GM18526 (cell line): ENCODE data around the gene PDE11A.

ENCODE experiments used
- POLR2A ChIP-seq: IDR thresholded peaks from 3 replicates; pipeline ENCODE4 v1.6.1; 2011; ENCODE audit not compliant: insufficient read length; ENCODE audit errors: extremely low read depth

Gene PDE11A

DNA sequence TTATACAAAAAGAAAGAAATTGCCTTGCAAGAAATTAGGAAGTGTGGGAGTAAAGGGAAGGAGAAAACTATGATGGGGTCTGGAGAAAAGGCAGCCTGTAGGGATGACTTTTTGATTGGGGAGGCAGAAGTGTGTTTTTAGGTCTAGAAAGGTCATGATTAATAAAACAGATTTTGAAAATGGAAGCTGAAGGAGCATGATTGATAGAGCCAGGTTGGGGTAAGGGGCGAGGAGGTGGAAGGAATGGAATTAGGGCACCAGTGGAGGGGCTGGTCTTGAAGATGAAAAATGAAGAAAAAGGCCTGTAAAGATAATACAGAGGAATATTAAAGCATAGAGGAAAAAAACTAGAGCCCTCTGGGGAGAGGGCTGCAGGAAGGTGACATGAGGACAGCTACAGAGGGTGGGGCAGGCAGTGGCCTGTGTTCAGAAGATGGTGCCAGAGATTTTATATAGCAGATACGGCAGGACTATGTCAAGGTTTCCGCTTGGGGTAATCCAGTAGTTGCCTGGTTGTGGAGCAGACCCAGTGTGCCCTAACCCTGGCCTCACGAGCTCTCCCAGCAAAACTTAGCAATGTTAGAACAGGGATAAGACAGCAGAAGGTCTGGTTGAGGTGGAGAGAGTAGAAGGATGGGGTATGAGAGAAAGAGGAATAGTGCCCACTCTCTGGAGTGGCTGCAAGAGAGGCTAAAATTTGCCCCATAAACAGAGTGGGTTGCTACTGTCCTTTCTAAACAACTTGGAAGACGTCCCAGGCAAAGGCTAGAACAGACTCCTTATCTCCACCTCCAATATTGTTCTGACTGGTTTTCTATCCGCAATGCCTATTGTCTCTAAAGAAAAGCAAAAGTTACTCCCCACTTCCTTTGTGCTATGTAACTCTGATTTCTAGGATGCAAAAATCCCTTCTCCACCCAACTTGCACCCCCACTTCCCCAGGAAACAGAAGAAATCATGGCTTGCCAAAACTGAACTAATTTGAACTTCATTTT, 392.7 kb downstream of the PDE11A start:
- no peak for TF ChIP-seq POLR2A

- no peak for TF ChIP-seq POLR2A
These were observed 393.6 kb downstream of the PDE11A start for GRCh38 chr2:177678939-177679338.

DNA sequence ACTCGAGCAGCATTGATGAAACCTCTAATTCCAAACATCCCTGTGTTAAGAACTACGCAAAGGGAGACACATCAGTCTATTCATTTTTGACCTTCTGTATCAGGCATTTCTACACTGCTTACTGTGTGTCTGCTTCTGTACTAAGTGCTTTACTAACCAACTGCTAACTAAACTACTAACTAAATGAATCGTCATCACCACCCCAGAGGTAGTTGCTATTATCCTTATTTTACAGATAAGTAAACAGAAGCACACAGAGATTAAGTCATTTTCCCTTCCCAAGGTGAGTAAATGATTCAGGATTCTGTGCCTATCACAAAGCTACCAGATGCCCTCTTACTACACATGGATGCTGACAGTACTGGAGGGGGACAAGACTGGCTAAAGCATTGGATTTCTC, 395.9 kb downstream of the PDE11A start:
- TF ChIP-seq POLR2A: no peak

DNA sequence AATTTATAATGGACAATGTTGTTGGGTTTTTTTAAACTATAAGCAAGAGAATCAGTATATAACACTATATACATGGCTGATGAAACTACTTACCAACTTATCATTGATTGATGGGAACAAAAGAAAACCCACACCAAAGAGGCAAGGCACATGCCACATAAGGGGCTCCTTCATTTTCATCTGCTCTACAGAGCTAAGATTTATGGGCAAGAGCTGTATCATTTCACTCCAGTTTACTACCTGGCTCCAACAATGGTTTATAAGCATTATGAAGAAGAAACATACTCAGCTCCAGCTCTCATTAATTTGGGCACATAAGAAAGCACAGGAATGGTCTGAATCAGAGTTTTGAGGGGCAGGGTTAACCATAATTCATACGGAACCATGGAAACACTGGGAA, 396.8 kb downstream of the PDE11A start:
- no peak for TF ChIP-seq POLR2A

DNA sequence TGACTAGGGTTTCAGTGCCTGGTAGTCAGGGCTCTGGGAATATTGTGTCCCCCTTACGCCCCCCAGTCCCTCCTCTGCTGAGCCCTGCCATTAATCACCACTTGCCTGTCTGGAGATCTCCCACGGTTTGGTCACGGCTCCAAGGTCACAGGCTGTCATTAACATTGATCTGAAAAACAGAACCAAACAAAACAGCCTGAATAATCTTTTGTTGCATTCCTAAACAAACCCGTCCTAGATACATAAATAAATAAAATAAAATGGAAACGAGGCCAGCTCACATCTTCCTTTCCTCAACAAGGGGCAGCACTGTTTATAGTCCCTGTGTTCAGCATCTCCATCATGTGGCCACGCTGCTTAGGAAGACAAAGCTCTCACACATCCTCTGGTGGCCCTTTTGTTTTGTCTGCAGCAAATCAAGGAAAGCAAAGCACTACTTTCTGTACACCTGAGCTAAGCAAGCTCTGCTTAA, 397.2 kb downstream of the PDE11A start:
- no peak for TF ChIP-seq POLR2A

DNA sequence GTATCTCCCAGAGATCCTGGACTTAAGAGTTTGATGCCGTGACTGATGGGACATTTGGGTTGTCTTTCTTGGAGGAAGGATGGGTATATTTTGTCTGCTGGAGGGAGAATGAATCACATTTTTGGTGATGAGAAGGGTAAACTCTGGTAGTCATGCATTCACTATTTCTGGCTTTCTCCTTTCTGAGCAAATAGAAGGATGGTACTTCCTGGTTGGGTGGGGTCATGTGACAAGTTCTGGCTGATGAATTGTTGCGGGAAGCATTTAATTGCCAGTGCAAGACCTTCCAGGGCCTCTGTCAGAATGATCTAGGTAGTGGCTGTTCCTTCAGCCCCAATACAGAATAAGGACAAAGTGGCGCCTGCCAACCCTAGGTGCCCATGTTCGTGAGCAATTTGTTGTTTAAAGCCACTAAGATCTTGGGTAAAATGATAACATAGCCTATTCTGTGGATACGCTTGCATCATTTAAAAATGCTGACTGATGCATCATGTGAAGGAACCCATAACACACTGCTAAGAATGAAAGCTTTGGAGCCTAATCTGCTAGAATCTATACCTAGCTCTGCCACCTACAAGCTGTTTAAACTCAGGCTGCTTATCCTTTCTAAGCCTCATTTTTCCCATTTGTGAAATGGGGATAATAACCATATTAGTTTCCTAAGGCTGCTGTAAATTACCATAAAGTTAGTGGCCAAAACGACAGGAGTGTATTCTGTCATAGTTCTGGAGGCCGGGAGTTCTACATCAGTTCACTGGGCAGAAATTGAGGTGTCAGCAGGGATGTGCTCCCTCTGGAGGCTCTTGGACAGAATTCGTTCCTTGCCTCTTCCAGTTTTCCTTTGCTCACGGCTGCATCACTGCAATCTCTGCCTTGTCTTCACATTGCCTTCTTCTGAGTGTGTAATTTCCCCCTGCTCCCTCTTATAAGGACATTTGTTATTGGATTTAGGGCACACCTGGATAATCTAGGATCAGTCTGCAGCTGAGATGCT, 398.7 kb downstream of the PDE11A start:
- no peak for TF ChIP-seq POLR2A

GRCh38 chr2:177671662-177672061, 400.9 kb downstream of the PDE11A start:
- TF ChIP-seq POLR2A: no peak

GRCh38 chr2:177670791-177671535, 401.6 kb downstream of the PDE11A start:
- no peak for TF ChIP-seq POLR2A

DNA sequence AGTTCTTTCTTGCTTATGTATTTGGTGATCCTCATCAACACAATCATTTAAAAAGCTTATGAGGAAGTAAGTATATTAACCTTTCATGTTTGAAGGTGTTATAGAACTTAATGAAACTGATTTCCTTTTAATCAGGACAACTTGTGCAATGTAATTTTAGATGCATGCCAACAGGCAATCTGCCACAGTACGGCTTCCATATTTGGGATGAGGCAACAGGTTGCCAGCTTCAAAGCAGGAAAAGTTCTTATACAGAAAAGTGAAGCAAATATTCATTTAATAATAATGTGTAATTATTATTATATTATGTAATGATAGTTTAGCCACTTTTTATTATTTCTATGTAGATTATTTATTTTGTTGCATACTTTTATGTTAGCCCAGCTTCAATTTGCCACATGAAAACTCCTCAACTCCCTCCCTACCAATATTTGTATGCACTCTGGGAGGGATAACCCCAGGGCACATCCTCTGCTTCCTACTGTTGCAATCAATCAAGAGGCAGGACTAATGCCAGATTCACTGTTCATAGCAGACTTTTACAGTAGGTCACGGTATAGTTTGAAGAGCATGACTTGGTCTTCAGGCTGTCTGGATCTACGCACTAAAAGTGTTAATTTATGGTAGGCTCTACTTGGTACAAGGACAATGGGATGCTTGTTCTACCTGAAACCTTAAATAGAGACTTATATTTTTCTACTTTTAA, 402.8 kb downstream of the PDE11A start:
- TF ChIP-seq POLR2A: no peak

GRCh38 chr2:177669201-177669600, 403.4 kb downstream of the PDE11A start:
- TF ChIP-seq POLR2A: no peak

GRCh38 chr2:177668617-177669016, 404.0 kb downstream of the PDE11A start:
- TF ChIP-seq POLR2A: no peak

DNA sequence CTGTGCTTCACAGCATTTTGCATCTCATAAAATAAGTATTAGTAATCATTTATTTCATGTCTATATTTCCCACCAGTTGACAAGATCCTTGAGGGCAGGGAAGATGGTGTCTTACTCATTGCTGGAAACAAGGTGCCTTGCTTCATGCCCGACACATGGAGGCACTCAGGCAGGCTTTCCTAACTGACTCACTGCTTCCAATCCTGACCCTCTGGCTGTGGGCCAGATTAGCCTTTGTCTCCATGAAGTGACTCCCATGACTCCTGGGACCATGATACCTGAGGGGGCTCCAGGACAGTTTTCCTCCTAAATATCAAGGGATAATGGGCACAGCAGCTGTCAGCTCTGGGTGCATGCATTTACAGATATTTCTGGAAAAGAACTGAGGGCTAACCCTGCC, 405.0 kb downstream of the PDE11A start:
- no peak for TF ChIP-seq POLR2A

GRCh38 chr2:177666408-177666807, 406.2 kb downstream of the PDE11A start:
- TF ChIP-seq POLR2A: no peak

- TF ChIP-seq POLR2A: no peak
These were observed 406.6 kb downstream of the PDE11A start for GRCh38 chr2:177665948-177666347.
